ENCODE measurements around the gene CDH4.

Gene CDH4

DNA sequence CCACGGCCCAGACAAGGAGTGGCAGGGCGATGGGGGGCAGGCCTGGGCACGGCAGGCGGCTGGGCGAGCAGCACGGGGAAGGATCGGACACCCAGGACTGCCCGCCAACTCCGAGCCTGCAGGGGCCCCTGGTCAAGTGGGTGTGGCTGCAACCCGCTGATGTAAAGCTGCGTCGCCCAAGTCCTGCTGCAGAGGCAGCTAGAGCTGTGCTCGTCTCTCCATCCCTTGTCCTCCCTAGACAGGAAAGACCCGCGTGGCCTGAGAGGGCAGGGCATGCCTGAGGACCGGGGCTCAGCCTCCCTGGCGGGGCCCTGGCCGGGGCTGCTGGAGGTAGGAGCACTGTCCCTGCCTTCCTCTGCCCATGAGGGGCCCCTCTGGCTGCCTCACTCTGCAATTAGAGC, 281.2 kb downstream of the CDH4 start:
- no peak overlapping the region for H2AFZ ChIP-seq (ENCODE audit: low read depth, low read length, severe bottlenecking)
- no peak overlapping the region for H3K9ac ChIP-seq (ENCODE audit: low read length)
- H4K20me1 ChIP-seq (ENCODE audit: low read depth, low read length) = 0 out of 2 replicates have a peak, but pooled peaks cover 5% of the 10 kb centered on the region
- H3K36me3 ChIP-seq (ENCODE audit: low read length) = no peaks in the 10 kb centered on the region
- no peak overlapping the region for H3K27ac ChIP-seq (ENCODE audit: low read depth, low read length)
- H3K79me2 ChIP-seq (ENCODE audit: insufficient read depth, low read length) = no peaks in the 10 kb centered on the region
- no peaks in the 10 kb centered on the region for H3K9me3 ChIP-seq (ENCODE audit: insufficient read depth, low read length)
- H3K4me2 ChIP-seq (ENCODE audit: low read depth, low read length, poor library complexity, severe bottlenecking) = no peak overlapping the region
- no peaks in the 10 kb centered on the region for H3K27me3 ChIP-seq (ENCODE audit: low read length)
- TF ChIP-seq, protein P1, sequence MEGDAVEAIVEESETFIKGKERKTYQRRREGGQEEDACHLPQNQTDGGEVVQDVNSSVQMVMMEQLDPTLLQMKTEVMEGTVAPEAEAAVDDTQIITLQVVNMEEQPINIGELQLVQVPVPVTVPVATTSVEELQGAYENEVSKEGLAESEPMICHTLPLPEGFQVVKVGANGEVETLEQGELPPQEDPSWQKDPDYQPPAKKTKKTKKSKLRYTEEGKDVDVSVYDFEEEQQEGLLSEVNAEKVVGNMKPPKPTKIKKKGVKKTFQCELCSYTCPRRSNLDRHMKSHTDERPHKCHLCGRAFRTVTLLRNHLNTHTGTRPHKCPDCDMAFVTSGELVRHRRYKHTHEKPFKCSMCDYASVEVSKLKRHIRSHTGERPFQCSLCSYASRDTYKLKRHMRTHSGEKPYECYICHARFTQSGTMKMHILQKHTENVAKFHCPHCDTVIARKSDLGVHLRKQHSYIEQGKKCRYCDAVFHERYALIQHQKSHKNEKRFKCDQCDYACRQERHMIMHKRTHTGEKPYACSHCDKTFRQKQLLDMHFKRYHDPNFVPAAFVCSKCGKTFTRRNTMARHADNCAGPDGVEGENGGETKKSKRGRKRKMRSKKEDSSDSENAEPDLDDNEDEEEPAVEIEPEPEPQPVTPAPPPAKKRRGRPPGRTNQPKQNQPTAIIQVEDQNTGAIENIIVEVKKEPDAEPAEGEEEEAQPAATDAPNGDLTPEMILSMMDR (IDR thresholded peaks at IDR 0.05; ENCODE audit: insufficient read depth, low read length, poor library complexity, severe bottlenecking) = no peak
- TF ChIP-seq EZH2phosphoT487 (conservative IDR thresholded peaks at IDR 0.05; ENCODE audit: low read length) = no peak
- no peaks in the 10 kb centered on the region for H3F3A ChIP-seq (ENCODE audit: insufficient read depth)
- H3K4me3 ChIP-seq (ENCODE audit: insufficient read depth, low read length, poor library complexity, severe bottlenecking) = no peak overlapping the region
- H3K9me2 ChIP-seq (replicated peaks; ENCODE audit: insufficient read depth, low read length) = no peaks in the 10 kb centered on the region

DNA sequence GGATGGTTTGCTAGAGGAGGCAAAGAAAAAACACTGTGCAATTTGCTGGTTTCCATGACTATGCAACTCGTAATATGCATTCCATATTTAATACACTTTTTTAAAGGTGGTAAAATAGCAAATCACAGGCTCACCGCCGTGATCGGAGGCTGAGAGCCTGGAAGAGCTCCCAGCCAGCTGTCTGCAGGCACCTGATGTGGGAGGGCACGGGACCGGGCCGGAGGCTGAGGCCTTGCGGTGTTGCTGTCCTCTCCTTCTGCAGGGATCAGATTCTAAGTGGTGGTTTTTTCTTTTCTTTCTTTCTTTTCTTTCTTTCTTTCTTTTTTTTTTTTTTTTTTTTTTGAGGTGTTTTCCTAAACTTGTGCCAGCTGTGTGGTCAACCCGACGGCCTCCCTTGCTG, 282.3 kb downstream of the CDH4 start:
- Histone ChIP-seq H4K20me1 (ENCODE audit: low read depth, low read length) (no peaks in the 10 kb centered on the region), H3K4me2 (ENCODE audit: low read depth, low read length, poor library complexity, severe bottlenecking) (no peak overlapping the region), H3K27ac (ENCODE audit: low read depth, low read length) (no peak overlapping the region), H3K36me3 (ENCODE audit: low read length) (no peaks in the 10 kb centered on the region), H3K9me2 (replicated peaks; ENCODE audit: insufficient read depth, low read length) (no peaks in the 10 kb centered on the region), H2AFZ (ENCODE audit: low read depth, low read length, severe bottlenecking) (no peak overlapping the region), H3K9ac (ENCODE audit: low read length) (no peak overlapping the region), H3K79me2 (ENCODE audit: insufficient read depth, low read length) (no peaks in the 10 kb centered on the region), H3F3A (ENCODE audit: insufficient read depth) (no peaks in the 10 kb centered on the region), H3K9me3 (ENCODE audit: insufficient read depth, low read length) (no peaks in the 10 kb centered on the region), H3K4me3 (ENCODE audit: insufficient read depth, low read length, poor library complexity, severe bottlenecking) (no peak overlapping the region), H3K27me3 (ENCODE audit: low read length) (no peaks in the 10 kb centered on the region)
- TF ChIP-seq, protein P1 (IDR thresholded peaks at IDR 0.05; ENCODE audit: insufficient read depth, low read length, poor library complexity, severe bottlenecking) = no peak
- TF ChIP-seq EZH2phosphoT487 (conservative IDR thresholded peaks at IDR 0.05; ENCODE audit: low read length) = no peak

DNA sequence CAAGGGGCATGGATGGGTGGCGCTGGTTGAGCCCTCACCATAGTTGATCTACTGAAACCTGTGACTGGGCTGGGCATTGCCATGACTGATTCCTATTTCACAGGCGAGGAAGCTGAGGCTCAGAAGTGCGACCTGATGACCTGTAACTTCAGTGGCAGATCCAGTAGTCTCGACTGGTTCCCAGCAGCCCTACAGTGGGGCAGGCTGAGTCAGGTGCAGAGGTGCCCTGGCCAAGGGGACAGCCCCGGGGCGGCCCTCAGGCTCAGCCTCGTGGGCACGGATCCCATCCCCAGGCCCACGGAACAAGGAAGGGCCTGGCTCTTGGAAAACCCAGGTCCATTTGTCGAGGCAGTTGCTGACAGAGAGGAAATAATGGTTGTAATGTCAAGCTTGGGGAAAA, 283.0 kb downstream of the CDH4 start:
- Histone ChIP-seq H4K20me1 (ENCODE audit: low read depth, low read length) (no peaks in the 10 kb centered on the region), H3K27ac (ENCODE audit: low read depth, low read length) (no peak overlapping the region), H3K27me3 (ENCODE audit: low read length) (no peaks in the 10 kb centered on the region), H3K79me2 (ENCODE audit: insufficient read depth, low read length) (no peaks in the 10 kb centered on the region), H3K9ac (ENCODE audit: low read length) (no peak overlapping the region), H3K4me3 (ENCODE audit: insufficient read depth, low read length, poor library complexity, severe bottlenecking) (no peak overlapping the region), H3F3A (ENCODE audit: insufficient read depth) (no peaks in the 10 kb centered on the region), H3K36me3 (ENCODE audit: low read length) (no peaks in the 10 kb centered on the region), H2AFZ (ENCODE audit: low read depth, low read length, severe bottlenecking) (no peak overlapping the region), H3K9me2 (replicated peaks; ENCODE audit: insufficient read depth, low read length) (no peaks in the 10 kb centered on the region), H3K9me3 (ENCODE audit: insufficient read depth, low read length) (no peaks in the 10 kb centered on the region), H3K4me2 (ENCODE audit: low read depth, low read length, poor library complexity, severe bottlenecking) (no peak overlapping the region)
- TF ChIP-seq EZH2phosphoT487 (conservative IDR thresholded peaks at IDR 0.05; ENCODE audit: low read length) = no peak
- TF ChIP-seq, protein P1 (IDR thresholded peaks at IDR 0.05; ENCODE audit: insufficient read depth, low read length, poor library complexity, severe bottlenecking) = no peak
